ENCODE measurements around the gene MYRFL. TPM values are rescaled to one million over a fixed set of nuclear protein-coding genes. Genes with fewer than 3 reads are reported as not detected.

The MYRFL gene
- total RNA-seq, 2 donors from 2014 or later, result 0.15 to 0.55 TPM

- Mint-ChIP-seq H3K27me3 (ENCODE audit: insufficient read depth) (no peaks in the 10 kb centered on the region), H3K36me3 (ENCODE audit: low read depth) (no peaks in the 10 kb centered on the region), H3K27ac (no peak overlapping the region), H3K4me3 (no peak overlapping the region), H3K9me3 (peaks cover 4% of the 10 kb centered on the region), H3K4me1 (no peaks in the 10 kb centered on the region)
- no peak for TF ChIP-seq CTCF (conservative IDR thresholded peaks at IDR 0.05)
- H3K27ac ChIP-seq (ENCODE audit: low read depth, low read length), result no peak overlapping the region
- H3K9me3 ChIP-seq (ENCODE audit: control insufficient read depth, low read length), result no peaks in the 10 kb centered on the region
- no peaks in the 10 kb centered on the region for H3K27me3 ChIP-seq (ENCODE audit: control insufficient read depth, insufficient read depth, low read length, poor library complexity, severe bottlenecking)
- no peak overlapping the region for H3K9ac ChIP-seq (ENCODE audit: extremely low read depth, low read length, poor library complexity, severe bottlenecking)
- H3K4me3 ChIP-seq (ENCODE audit: low read length), result no peak overlapping the region
- 89 to 94% methylated on average over 5 of the region's 6 CpGs for WGBS, 2 experiments (ENCODE audit: insufficient coverage in 1 of 2, insufficient read length in 1 of 2)
- no peak for DNase-seq
- no peaks in the 10 kb centered on the region for H3K36me3 ChIP-seq (ENCODE audit: control insufficient read depth, insufficient read depth, low read length)
- no peaks in the 10 kb centered on the region for H3K4me1 ChIP-seq (ENCODE audit: control insufficient read depth, insufficient read depth, low read length)
Measured at GRCh38 chr12:69994724-69995173, 169.7 kb downstream of the MYRFL start.

- Histone ChIP-seq H3K27me3 (ENCODE audit: control insufficient read depth, insufficient read depth, low read length, poor library complexity, severe bottlenecking) (no peaks in the 10 kb centered on the region), H3K36me3 (ENCODE audit: control insufficient read depth, insufficient read depth, low read length) (no peaks in the 10 kb centered on the region), H3K9me3 (ENCODE audit: control insufficient read depth, low read length) (no peaks in the 10 kb centered on the region), H3K4me1 (ENCODE audit: control insufficient read depth, insufficient read depth, low read length) (peaks cover 2% of the 10 kb centered on the region), H3K4me3 (ENCODE audit: low read length) (no peak overlapping the region), H3K9ac (ENCODE audit: extremely low read depth, low read length, poor library complexity, severe bottlenecking) (no peak overlapping the region), H3K27ac (ENCODE audit: low read depth, low read length) (no peak overlapping the region)
- H3K27me3 Mint-ChIP-seq (ENCODE audit: insufficient read depth), result no peaks in the 10 kb centered on the region
- no peak for DNase-seq
- H3K27ac Mint-ChIP-seq, result no peak overlapping the region
- H3K4me3 Mint-ChIP-seq, result no peak overlapping the region
- no peaks in the 10 kb centered on the region for H3K4me1 Mint-ChIP-seq
- no peaks in the 10 kb centered on the region for H3K36me3 Mint-ChIP-seq (ENCODE audit: low read depth)
- WGBS, 2 experiments (ENCODE audit: insufficient coverage in 1 of 2, insufficient read length in 1 of 2), result 87 to 100% methylated on average over 1 of the region's 2 CpGs
- TF ChIP-seq CTCF (conservative IDR thresholded peaks at IDR 0.05), result no peak
- peaks cover 4% of the 10 kb centered on the region for H3K9me3 Mint-ChIP-seq
Measured at GRCh38 chr12:69996241-69996640, 171.2 kb downstream of the MYRFL start.

GRCh38 chr12:69996722-69997121 is 171.7 kb downstream of the MYRFL start:
- Histone ChIP-seq H3K36me3 (ENCODE audit: control insufficient read depth, insufficient read depth, low read length) (no peaks in the 10 kb centered on the region), H3K4me1 (ENCODE audit: control insufficient read depth, insufficient read depth, low read length) (peaks cover 2% of the 10 kb centered on the region), H3K27me3 (ENCODE audit: control insufficient read depth, insufficient read depth, low read length, poor library complexity, severe bottlenecking) (no peaks in the 10 kb centered on the region), H3K27ac (ENCODE audit: low read depth, low read length) (no peak overlapping the region), H3K4me3 (ENCODE audit: low read length) (no peak overlapping the region), H3K9ac (ENCODE audit: extremely low read depth, low read length, poor library complexity, severe bottlenecking) (no peak overlapping the region), H3K9me3 (ENCODE audit: control insufficient read depth, low read length) (no peaks in the 10 kb centered on the region)
- no peaks in the 10 kb centered on the region for H3K36me3 Mint-ChIP-seq (ENCODE audit: low read depth)
- H3K4me1 Mint-ChIP-seq, result no peaks in the 10 kb centered on the region
- H3K27me3 Mint-ChIP-seq (ENCODE audit: insufficient read depth), result no peaks in the 10 kb centered on the region
- no peak for DNase-seq
- 90% methylated on average over 2 of the region's 2 CpGs; no CpG with 5 or more reads in 1 of the 2 experiments for WGBS, 2 experiments (ENCODE audit: insufficient coverage in 1 of 2, insufficient read length in 1 of 2)
- no peak for TF ChIP-seq CTCF (conservative IDR thresholded peaks at IDR 0.05)
- H3K9me3 Mint-ChIP-seq, result peaks cover 4% of the 10 kb centered on the region
- no peak overlapping the region for H3K4me3 Mint-ChIP-seq
- H3K27ac Mint-ChIP-seq, result no peak overlapping the region
